Activated CD4-positive, alpha-beta memory T cell treated with anti-CD3 and anti-CD28 coated beads, Interleukin-2, amount 10 ng/mL, durations not matched to agents 7 days and 5 days (primary cell): ENCODE measurements around the gene CACNB2. TPM values are rescaled to one million over a fixed set of nuclear protein-coding genes. Genes with fewer than 3 reads are reported as not detected.
"Not testable (repeated sequence)": the region's sequence is repeated elsewhere in the genome, so short reads cannot be mapped to it uniquely, and the experiment has no call there.

Experiments
- CTCF ChIA-PET: fragments of 350-600 bp; sonication (Branson Sonifier 250); formaldehyde crosslinking; loops from one replicate; lab custom pipeline; 2021; ENCODE audit warnings: antibody characterized with exemption, inconsistent platforms; lab: Charles Lee
- POLR2A ChIA-PET: fragments of 350-600 bp; sonication (Branson Sonifier 250); formaldehyde crosslinking; loops from one replicate; lab custom pipeline; 2021; ENCODE audit warnings: antibody characterized with exemption; lab: Charles Lee
- DNase-seq: peaks from one replicate; pipeline ENCODE4 v3.0.0-alpha.2; 2020
- H3K27ac Mint-ChIP-seq: one replicate; pipeline ENCODE4 v1.8.0; 2021; ENCODE audit warnings: mild to moderate bottlenecking, mixed read lengths
- H3K27me3 Mint-ChIP-seq: one replicate; pipeline ENCODE4 v1.8.0; 2021; ENCODE audit warnings: mixed read lengths
- H3K36me3 Mint-ChIP-seq: one replicate; pipeline ENCODE4 v1.8.0; 2021; ENCODE audit warnings: low read depth, mixed read lengths
- H3K4me1 Mint-ChIP-seq: one replicate; pipeline ENCODE4 v1.8.0; 2021; ENCODE audit warnings: mixed read lengths
- H3K4me3 Mint-ChIP-seq: one replicate; pipeline ENCODE4 v1.8.0; 2021; ENCODE audit warnings: mild to moderate bottlenecking, mixed read lengths
- H3K9me3 Mint-ChIP-seq: one replicate; pipeline ENCODE4 v1.8.0; 2021; ENCODE audit warnings: mixed read lengths
- total RNA-seq, 2 experiments: library from RNA; stranded (reverse); gene quantifications; one replicate each; pipeline ENCODE4 v1.2.3, GENCODE V29; 2021

The CACNB2 gene
- total RNA-seq, 2 experiments from 2014 or later: not detected

- Mint-ChIP-seq H3K9me3 (no peaks in the 10 kb centered on the region), H3K27ac (no peak overlapping the region), H3K4me1 (no peaks in the 10 kb centered on the region), H3K36me3 (peaks cover 38% of the 10 kb centered on the region), H3K27me3 (no peaks in the 10 kb centered on the region), H3K4me3 (no peak overlapping the region)
- CTCF ChIA-PET: no interaction called here
- no peak for DNase-seq
- POLR2A ChIA-PET: no interaction called here
Observed at GRCh38 chr10:18542832-18543231, 402.6 kb downstream of the CACNB2 start.

GRCh38 chr10:18545621-18546305 is 405.5 kb downstream of the CACNB2 start:
- ChIA-PET CTCF (no interaction called here), POLR2A (no interaction called here)
- H3K4me1 Mint-ChIP-seq: no peaks in the 10 kb centered on the region
- no peak for DNase-seq
- no peak overlapping the region for H3K4me3 Mint-ChIP-seq
- no peaks in the 10 kb centered on the region for H3K27me3 Mint-ChIP-seq
- H3K9me3 Mint-ChIP-seq: no peaks in the 10 kb centered on the region
- no peak overlapping the region for H3K27ac Mint-ChIP-seq
- peaks cover 43% of the 10 kb centered on the region for H3K36me3 Mint-ChIP-seq

GRCh38 chr10:18549105-18549504 is 408.9 kb downstream of the CACNB2 start:
- DNase-seq: no peak
- CTCF ChIA-PET: interaction anchor here (1.0 kb wide), 1 partner anchor 44 kb away, joined by 3 read pairs; no protein-coding TSS in a partner anchor
- POLR2A ChIA-PET: no interaction called here
- Mint-ChIP-seq H3K36me3 (peaks cover 33% of the 10 kb centered on the region), H3K9me3 (no peaks in the 10 kb centered on the region), H3K27me3 (no peaks in the 10 kb centered on the region), H3K27ac (no peak overlapping the region), H3K4me3 (no peak overlapping the region), H3K4me1 (no peaks in the 10 kb centered on the region)

- DNase-seq: no peak
- H3K4me3 Mint-ChIP-seq: no peak overlapping the region
- ChIA-PET CTCF (no interaction called here), POLR2A (no interaction called here)
- no peaks in the 10 kb centered on the region for H3K9me3 Mint-ChIP-seq
- no peak overlapping the region for H3K27ac Mint-ChIP-seq
- no peaks in the 10 kb centered on the region for H3K4me1 Mint-ChIP-seq
- peaks cover 23% of the 10 kb centered on the region for H3K36me3 Mint-ChIP-seq
- H3K27me3 Mint-ChIP-seq: no peaks in the 10 kb centered on the region
Observed at GRCh38 chr10:18551473-18551872, 411.2 kb downstream of the CACNB2 start.

- Mint-ChIP-seq H3K36me3 (peaks cover 14% of the 10 kb centered on the region), H3K27ac (no peak overlapping the region), H3K9me3 (no peaks in the 10 kb centered on the region), H3K4me3 (no peak overlapping the region), H3K4me1 (no peaks in the 10 kb centered on the region), H3K27me3 (no peaks in the 10 kb centered on the region)
- CTCF ChIA-PET: no interaction called here
- POLR2A ChIA-PET: no interaction called here
- no peak for DNase-seq
Observed at GRCh38 chr10:18554479-18554878, 414.3 kb downstream of the CACNB2 start.

- Mint-ChIP-seq H3K9me3 (no peaks in the 10 kb centered on the region), H3K4me1 (no peaks in the 10 kb centered on the region), H3K4me3 (no peak overlapping the region), H3K27me3 (no peaks in the 10 kb centered on the region), H3K27ac (no peak overlapping the region), H3K36me3 (peaks cover under 1% of the 10 kb centered on the region)
- CTCF ChIA-PET: no interaction called here
- DNase-seq: no peak
- POLR2A ChIA-PET: no interaction called here
Observed at GRCh38 chr10:18556522-18557147, 416.4 kb downstream of the CACNB2 start.

- Mint-ChIP-seq H3K27me3 (no peaks in the 10 kb centered on the region), H3K4me1 (no peaks in the 10 kb centered on the region), H3K4me3 (no peak overlapping the region), H3K9me3 (no peaks in the 10 kb centered on the region), H3K27ac (no peak overlapping the region), H3K36me3 (no peaks in the 10 kb centered on the region)
- CTCF ChIA-PET: no interaction called here
- POLR2A ChIA-PET: no interaction called here
- DNase-seq: no peak
Observed at GRCh38 chr10:18557960-18558359, 417.7 kb downstream of the CACNB2 start.

GRCh38 chr10:18561861-18562551 is 421.8 kb downstream of the CACNB2 start:
- Mint-ChIP-seq H3K4me3 (no peak overlapping the region), H3K9me3 (no peaks in the 10 kb centered on the region), H3K27me3 (no peaks in the 10 kb centered on the region), H3K4me1 (no peaks in the 10 kb centered on the region), H3K36me3 (no peaks in the 10 kb centered on the region), H3K27ac (no peak overlapping the region)
- no peak for DNase-seq
- ChIA-PET POLR2A (no interaction called here), CTCF (no interaction called here)

- no peak for DNase-seq
- Mint-ChIP-seq H3K27me3 (no peaks in the 10 kb centered on the region), H3K27ac (no peak overlapping the region), H3K4me1 (no peaks in the 10 kb centered on the region), H3K4me3 (no peak overlapping the region), H3K36me3 (no peaks in the 10 kb centered on the region), H3K9me3 (no peaks in the 10 kb centered on the region)
- POLR2A ChIA-PET: no interaction called here
- CTCF ChIA-PET: no interaction called here
Observed at GRCh38 chr10:18563003-18563726, 422.9 kb downstream of the CACNB2 start.

- CTCF ChIA-PET: no interaction called here
Observed at GRCh38 chr10:18565006-18565405, 424.8 kb downstream of the CACNB2 start.

GRCh38 chr10:18566177-18566576 is 426.0 kb downstream of the CACNB2 start:
- DNase-seq: no peak
- Mint-ChIP-seq H3K36me3 (no peaks in the 10 kb centered on the region), H3K4me3 (no peak overlapping the region), H3K27ac (no peak overlapping the region), H3K4me1 (no peaks in the 10 kb centered on the region), H3K9me3 (no peaks in the 10 kb centered on the region), H3K27me3 (no peaks in the 10 kb centered on the region)
- CTCF ChIA-PET: no interaction called here
- POLR2A ChIA-PET: no interaction called here

More at GRCh38 chr10:18565006-18565405, 424.8 kb downstream of the CACNB2 start:
- DNase-seq: no peak
- Mint-ChIP-seq H3K27ac (no peak overlapping the region), H3K27me3 (no peaks in the 10 kb centered on the region), H3K9me3 (no peaks in the 10 kb centered on the region), H3K36me3 (no peaks in the 10 kb centered on the region), H3K4me1 (no peaks in the 10 kb centered on the region), H3K4me3 (no peak overlapping the region)
- POLR2A ChIA-PET: no interaction called here

GRCh38 chr10:18567343-18567856 is 427.2 kb downstream of the CACNB2 start:
- no peaks in the 10 kb centered on the region for H3K4me1 Mint-ChIP-seq
- no peak overlapping the region for H3K27ac Mint-ChIP-seq
- no peaks in the 10 kb centered on the region for H3K9me3 Mint-ChIP-seq
- DNase-seq: no peak
- no peaks in the 10 kb centered on the region for H3K27me3 Mint-ChIP-seq
- ChIA-PET POLR2A (no interaction called here), CTCF (no interaction called here)
- no peak overlapping the region for H3K4me3 Mint-ChIP-seq
- no peaks in the 10 kb centered on the region for H3K36me3 Mint-ChIP-seq

GRCh38 chr10:18570386-18570785 is 430.2 kb downstream of the CACNB2 start:
- H3K4me3 Mint-ChIP-seq, H3K9me3 Mint-ChIP-seq, H3K4me1 Mint-ChIP-seq, CTCF ChIA-PET, DNase-seq, H3K27me3 Mint-ChIP-seq, H3K36me3 Mint-ChIP-seq, H3K27ac Mint-ChIP-seq, POLR2A ChIA-PET: not testable (repeated sequence)
